CD14-positive monocyte (primary cell): ENCODE data around the gene APOL3. TPM values are rescaled to one million over a fixed set of nuclear protein-coding genes. Genes with fewer than 3 reads are reported as not detected.

Experiments
- DNase-seq, 3 donors: peaks; one replicate each; pipeline ENCODE4 v3.0.0-alpha.2; 2011 to 2022
- H2AFZ ChIP-seq: 2 replicates; pipeline ENCODE4 v1.6.0; 2012; ENCODE audit warnings: mild to moderate bottlenecking, low read depth, low read length, inconsistent platforms; ENCODE audit not compliant: insufficient read depth, poor library complexity, severe bottlenecking
- H3K27ac ChIP-seq, 2 donors: 1 replicate in 1 of 2; 2 replicates in 1 of 2; pipeline ENCODE4 v1.5.1; 2012 to 2013; ENCODE audit warnings: low read length in 2 of 2, control low read depth in 1 of 2, inconsistent platforms in 1 of 2, low read depth in 1 of 2, mild to moderate bottlenecking in 1 of 2
- H3K27me3 ChIP-seq, 2 donors: one replicate each; pipeline versions ENCODE4 v1.6.0 to v1.6.1; 2011 to 2013; ENCODE audit warnings: low read length in 2 of 2; ENCODE audit not compliant: control insufficient read depth in 2 of 2, insufficient read depth in 2 of 2
- H3K36me3 ChIP-seq, 2 donors: replicated peaks in 1 of 2; 1 replicate in 1 of 2; 2 replicates in 1 of 2; pipeline versions ENCODE4 v1.5.1 to v1.6.1; 2012 to 2013; ENCODE audit warnings: low read length in 2 of 2, control low read depth in 1 of 2, inconsistent platforms in 1 of 2, mild to moderate bottlenecking in 1 of 2; ENCODE audit not compliant: insufficient read depth in 2 of 2, control insufficient read depth in 1 of 2
- H3K4me1 ChIP-seq, 2 donors: 1 replicate in 1 of 2; 2 replicates in 1 of 2; pipeline versions ENCODE4 v1.5.1 to v1.6.1; 2012 to 2013; ENCODE audit warnings: low read length in 2 of 2, control low read depth in 1 of 2, inconsistent platforms in 1 of 2, mild to moderate bottlenecking in 1 of 2, moderate library complexity in 1 of 2; ENCODE audit not compliant: insufficient read depth in 2 of 2, control insufficient read depth in 1 of 2
- H3K4me2 ChIP-seq: replicated peaks from 2 replicates; pipeline ENCODE3; 2012; ENCODE audit warnings: low read length, moderate library complexity, mild to moderate bottlenecking; ENCODE audit not compliant: poor library complexity, severe bottlenecking; ENCODE audit errors: extremely low read depth
- H3K4me3 ChIP-seq, 3 experiments: fragments of 200-600 bp in 1 of 3; sonication (generic) in 1 of 3; replicated peaks in 1 of 3; 1 replicate in 2 of 3; 2 replicates in 1 of 3; pipeline ENCODE4 v1.5.1; 2011 to 2013; ENCODE audit warnings: low read length in 3 of 3, mild to moderate bottlenecking in 3 of 3, control low read depth in 2 of 3, low read depth in 2 of 3, inconsistent platforms in 1 of 3, moderate library complexity in 1 of 3
- H3K79me2 ChIP-seq: 2 replicates; pipeline ENCODE4 v1.6.0; 2012; ENCODE audit warnings: mild to moderate bottlenecking, control low read depth, inconsistent platforms, low read length, moderate library complexity; ENCODE audit not compliant: insufficient read depth
- H3K9ac ChIP-seq: 2 replicates; pipeline ENCODE4 v1.6.0; 2017; ENCODE audit warnings: low read length, mild to moderate bottlenecking; ENCODE audit not compliant: insufficient read depth, poor library complexity, severe bottlenecking
- H3K9me3 ChIP-seq, 2 donors: replicated peaks in 1 of 2; 1 replicate in 1 of 2; 2 replicates in 1 of 2; pipeline versions ENCODE4 v1.5.1 to v1.6.1; 2012 to 2013; ENCODE audit warnings: low read length in 2 of 2, control low read depth in 1 of 2; ENCODE audit not compliant: control insufficient read depth in 1 of 2, insufficient read depth in 1 of 2
- H4K20me1 ChIP-seq: 2 replicates; pipeline ENCODE4 v1.6.0; 2012; ENCODE audit warnings: mild to moderate bottlenecking, low read length, control low read depth, moderate library complexity; ENCODE audit not compliant: insufficient read depth
- H3K27ac Mint-ChIP-seq, 7 donors: one replicate each; pipeline ENCODE4 v1.8.0; 2020; ENCODE audit warnings: mild to moderate bottlenecking in 7 of 7, mixed read lengths in 7 of 7, moderate library complexity in 6 of 7, inconsistent platforms in 2 of 7
- H3K27me3 Mint-ChIP-seq, 3 donors: one replicate each; pipeline ENCODE4 v1.8.0; 2021 to 2022; ENCODE audit warnings: low read depth in 3 of 3, mild to moderate bottlenecking in 3 of 3, mixed read lengths in 3 of 3, moderate library complexity in 3 of 3, inconsistent platforms in 1 of 3
- H3K36me3 Mint-ChIP-seq, 2 donors: one replicate each; pipeline ENCODE4 v1.8.0; 2020; ENCODE audit warnings: mixed read lengths in 2 of 2, inconsistent platforms in 1 of 2, mild to moderate bottlenecking in 1 of 2
- H3K4me1 Mint-ChIP-seq: one replicate; pipeline ENCODE4 v1.8.0; 2020; ENCODE audit warnings: mild to moderate bottlenecking, mixed read lengths
- H3K4me3 Mint-ChIP-seq, 2 donors: one replicate each; pipeline ENCODE4 v1.8.0; 2020; ENCODE audit warnings: mild to moderate bottlenecking in 2 of 2, mixed read lengths in 2 of 2, moderate library complexity in 1 of 2
- H3K9me3 Mint-ChIP-seq, 7 donors: one replicate each; pipeline ENCODE4 v1.8.0; 2020 to 2022; ENCODE audit warnings: mixed read lengths in 7 of 7, mild to moderate bottlenecking in 6 of 7, moderate library complexity in 6 of 7, inconsistent platforms in 2 of 7
- CTCF ChIP-seq: fragments of 200-600 bp; IDR thresholded peaks from one replicate; pipeline ENCODE4 v1.8.0; 2022; ENCODE audit warnings: antibody characterized with exemption, mild to moderate bottlenecking
- WGBS: methylation state at CpG from one replicate; pipeline ENCODE4 v1.1.5; 2013; ENCODE audit warnings: missing lambda C conversion rate; ENCODE audit not compliant: insufficient coverage; 5-methylcytosine and 5-hydroxymethylcytosine counted together
- intact Hi-C, 2 donors: fragments of 100-400 bp; cut with micrococcal nuclease; formaldehyde crosslinking; loops; one replicate each; pipeline versions ENCODE4 v1.15.0 to v1.15.1; 2023
- polyA plus RNA-seq, 3 donors: library from polyadenylated mRNA; depleted of rRNA in 1 of 3; unstranded in 2 of 3; stranded (reverse) in 1 of 3; fragments of 300-500 nt in 2 of 3; fragments of >200 nt in 1 of 3; fragmentation: Illumina TruSeq in 2 of 3; gene quantifications; 1 replicate in 2 of 3; 2 replicates in 1 of 3; pipeline ENCODE4 v1.2.3, GENCODE V29; 2012 to 2021

Gene APOL3
- polyA plus RNA-seq, 3 donors: 39.9 to 97.0 (median 61.3) TPM

- Histone ChIP-seq H2AFZ (no peak overlapping the region), H3K9ac (no peak overlapping the region), H3K27me3 (no peaks in the 10 kb centered on the region), H4K20me1 (no peaks in the 10 kb centered on the region), H3K36me3 (no peaks in the 10 kb centered on the region), H3K79me2 (no peaks in the 10 kb centered on the region), H3K9me3 (no peaks in the 10 kb centered on the region), H3K4me3 (no peak overlapping the region), H3K27ac (no peak overlapping the region), H3K4me2 (no peak overlapping the region), H3K4me1 (no peaks in the 10 kb centered on the region)
- no peak overlapping the region for H3K4me3 Mint-ChIP-seq
- H3K4me1 Mint-ChIP-seq: no peaks in the 10 kb centered on the region
- no peaks in the 10 kb centered on the region for H3K9me3 Mint-ChIP-seq
- peak overlapping the region in 1 of 7 donors; percentile 42 for H3K27ac Mint-ChIP-seq
- H3K36me3 Mint-ChIP-seq: no peaks in the 10 kb centered on the region
- DNase-seq: no peak
- H3K27me3 Mint-ChIP-seq: peaks cover under 1 to 6% (median 3%) of the 10 kb centered on the region in 3 donors
- WGBS: 95% methylated on average over 8 of the region's 9 CpGs
- no peak for TF ChIP-seq CTCF
- intact Hi-C loops: no loop called here
Observed at GRCh38 chr22:36117053-36117554, 43.5 kb downstream of the APOL3 start.

- Histone ChIP-seq H3K27me3 (no peaks in the 10 kb centered on the region), H3K36me3 (no peaks in the 10 kb centered on the region), H3K79me2 (no peaks in the 10 kb centered on the region), H3K9ac (no peak overlapping the region), H4K20me1 (no peaks in the 10 kb centered on the region), H3K4me1 (no peaks in the 10 kb centered on the region), H2AFZ (no peak overlapping the region), H3K4me2 (no peak overlapping the region), H3K27ac (no peak overlapping the region), H3K9me3 (no peaks in the 10 kb centered on the region), H3K4me3 (no peak overlapping the region)
- 100% methylated on average over 1 of the region's 2 CpGs for WGBS
- TF ChIP-seq CTCF: no peak
- Mint-ChIP-seq H3K36me3 (no peaks in the 10 kb centered on the region), H3K27me3 (peaks cover 0 to 9% (median 8%) of the 10 kb centered on the region in 3 donors), H3K4me3 (no peak overlapping the region), H3K4me1 (no peaks in the 10 kb centered on the region), H3K27ac (no peak overlapping the region), H3K9me3 (peaks cover 0 to 1% (median 0%) of the 10 kb centered on the region in 7 donors)
- DNase-seq: no peak
- intact Hi-C loops: no loop called here
Observed at GRCh38 chr22:36116127-36116526, 44.4 kb downstream of the APOL3 start.
